Activated CD4-positive, CD25-positive, alpha-beta regulatory T cell treated with anti-CD3 and anti-CD28 coated beads, Interleukin-2, amount 50 U/mL, for 16 hours (primary cell): ENCODE data around the gene LIFR.

Experiments used
- DNase-seq: peaks from one replicate; pipeline ENCODE4 v3.0.0-alpha.2; 2020; ENCODE audit warnings: low read depth, low spot score

The LIFR gene

GRCh38 chr5:38551030-38552017 is 5.1 kb downstream of the LIFR start:
- no peak for DNase-seq

- no peak for DNase-seq
These were observed 8.2 kb downstream of the LIFR start for GRCh38 chr5:38548064-38548759.

- DNase-seq, result no peak
These were observed 9.2 kb downstream of the LIFR start for GRCh38 chr5:38547257-38547656.

- DNase-seq, result no peak
These were observed 9.7 kb downstream of the LIFR start for GRCh38 chr5:38546691-38547146.

GRCh38 chr5:38543886-38544285 is 12.6 kb downstream of the LIFR start:
- no peak for DNase-seq

GRCh38 chr5:38543074-38543473 is 13.4 kb downstream of the LIFR start:
- DNase-seq, result no peak

- no peak for DNase-seq
These were observed 15.2 kb downstream of the LIFR start for GRCh38 chr5:38541174-38541725.

GRCh38 chr5:38540314-38540713 is 16.1 kb downstream of the LIFR start:
- no peak for DNase-seq

- DNase-seq, result no peak
These were observed 18.3 kb downstream of the LIFR start for GRCh38 chr5:38538161-38538560.

- DNase-seq, result no peak
These were observed 18.9 kb downstream of the LIFR start for GRCh38 chr5:38537505-38537904.

GRCh38 chr5:38536968-38537367 is 19.5 kb downstream of the LIFR start:
- no peak for DNase-seq

GRCh38 chr5:38535845-38536244 is 20.6 kb downstream of the LIFR start:
- no peak for DNase-seq

- DNase-seq, result no peak
These were observed 21.1 kb downstream of the LIFR start for GRCh38 chr5:38535248-38535750.

GRCh38 chr5:38534156-38534453 is 22.3 kb downstream of the LIFR start:
- no peak for DNase-seq

- no peak for DNase-seq
These were observed 22.9 kb downstream of the LIFR start for GRCh38 chr5:38533286-38534155.

GRCh38 chr5:38532165-38532669 is 24.2 kb downstream of the LIFR start:
- no peak for DNase-seq

- no peak for DNase-seq
These were observed 24.9 kb downstream of the LIFR start for GRCh38 chr5:38531518-38531917.

GRCh38 chr5:38529955-38530646 is 26.3 kb downstream of the LIFR start:
- DNase-seq, result no peak

GRCh38 chr5:38528162-38528703 is 28.2 kb downstream of the LIFR start:
- no peak for DNase-seq

- no peak for DNase-seq
These were observed 29.0 kb downstream of the LIFR start for GRCh38 chr5:38527475-38527874.
